Psoas muscle (tissue), 8 donors: Measurements from ENCODE around the gene STEAP1B. TPM values are rescaled to one million over a fixed set of nuclear protein-coding genes. Genes with fewer than 3 reads are reported as not detected.
"Not testable (repeated sequence)": the region's sequence is repeated elsewhere in the genome, so short reads cannot be mapped to it uniquely, and the experiment has no call there.

Source experiments
- ATAC-seq, 4 donors: fragments of 200-7000 bp; cut with Tn5 transposase; one replicate each; pipeline ENCODE4 v1.9.1; 2020; ENCODE audit warnings: moderate library complexity in 3 of 4, mild to moderate bottlenecking in 2 of 4
- DNase-seq, 2 donors: peaks; one replicate each; pipeline ENCODE4 v3.0.0-alpha.2; 2020
- H3K27ac ChIP-seq: fragments of 200-600 bp; one replicate; pipeline ENCODE4 v1.8.0; 2022
- H3K27me3 ChIP-seq, 3 donors: fragments of 200-600 bp in 1 of 3; one replicate each; pipeline versions ENCODE4 v1.6.1 to v1.8.0; 2013 to 2022; ENCODE audit warnings: low read length in 2 of 3, mild to moderate bottlenecking in 2 of 3, moderate library complexity in 1 of 3; ENCODE audit not compliant: insufficient read depth in 3 of 3
- H3K36me3 ChIP-seq, 2 donors: fragments of 200-600 bp in 1 of 2; one replicate each; pipeline versions ENCODE4 v1.6.1 to v1.8.0; 2013 to 2022; ENCODE audit warnings: low read depth in 1 of 2, mild to moderate bottlenecking in 1 of 2, moderate library complexity in 1 of 2; ENCODE audit not compliant: insufficient read depth in 1 of 2
- H3K4me1 ChIP-seq: fragments of 200-600 bp; one replicate; pipeline ENCODE4 v1.8.0; 2022
- H3K4me3 ChIP-seq: fragments of 200-600 bp; one replicate; pipeline ENCODE4 v1.8.0; 2022; ENCODE audit warnings: mild to moderate bottlenecking
- H3K9me3 ChIP-seq: fragments of 200-600 bp; one replicate; pipeline ENCODE4 v1.8.0; 2022
- CTCF ChIP-seq: fragments of 200-600 bp; IDR thresholded peaks from one replicate; pipeline ENCODE4 v1.8.0; 2022; ENCODE audit warnings: antibody characterized with exemption
- WGBS, 3 donors: extraction: QIAGEN DNeasy Blood & Tissue Kit; methylation state at CpG; one replicate each; pipeline versions ENCODE4 v1.1.6 to v1.1.7; 2013; 5-methylcytosine and 5-hydroxymethylcytosine counted together
- intact Hi-C, 2 donors: fragments of 100-400 bp; cut with DNase I; formaldehyde crosslinking; loops; one replicate each; pipeline versions ENCODE4 v1.11.0 to v1.14.2; 2022
- polyA plus RNA-seq, 3 donors: library from polyadenylated mRNA; stranded (reverse); fragments of 200-250 nt; gene quantifications; one replicate each; pipeline ENCODE4 v1.2.3, GENCODE V29; 2013
- total RNA-seq, 4 donors: library from RNA; stranded (reverse); fragmentation: NEBNext Ultra II Directional in 2 of 4; extraction: Animal tissue kit (Norgen Biotek cat#: 25700) in 2 of 4; gene quantifications; one replicate each; pipeline versions ENCODE4 v1.2.1 to v1.2.4, GENCODE V29; 2021 to 2023
- donor health status: healthy with polysubstance abuse.
- donor health status: DM: no; HTN: no; CAD: no; lungs with moderate emphysema.
- donor health status: Bipolar disorder and iron deficiency.
- donor health status: healthy.
- donor health status: DM: yes; HTN: yes; CAD: no.
- donor health status: DM: no; HTN: no; CAD: no.
- donor health status: DM: no; HTN: no; CAD: no.
- donor health status: DM: yes; HTN: yes; CAD: no.

Gene STEAP1B
- total and polyA plus RNA-seq, 7 donors: 0.24 to 1.6 (median 0.91) TPM

- H3K27me3 ChIP-seq: no peaks in the 10 kb centered on the region
- no peaks in the 10 kb centered on the region for H3K9me3 ChIP-seq
- WGBS, 3 donors: 25 to 33% (median 25%) methylated on average over 4 of the region's 4 CpGs
- H3K36me3 ChIP-seq: no peaks in the 10 kb centered on the region
- H3K27ac ChIP-seq: no peak overlapping the region
- intact Hi-C loops: loop anchor here in 1 of 2 donors (5.0 kb wide), 1 partner anchor 141 kb away; no protein-coding TSS in a partner anchor
- no peak for TF ChIP-seq CTCF
- no peak overlapping the region for H3K4me3 ChIP-seq
- ATAC-seq (no peak), DNase-seq (no peak)
- H3K4me1 ChIP-seq: peaks cover 12% of the 10 kb centered on the region
Measured at GRCh38 chr7:22452960-22453558, 46.9 kb downstream of the STEAP1B start.

- 24 to 29% (median 24%) methylated on average over 19 of the region's 19 CpGs for WGBS, 3 donors
- Histone ChIP-seq H3K4me3 (peak overlapping the region; percentile 50), H3K27ac (no peak overlapping the region), H3K4me1 (peaks cover 6% of the 10 kb centered on the region), H3K27me3 (no peaks in the 10 kb centered on the region), H3K36me3 (no peaks in the 10 kb centered on the region), H3K9me3 (no peaks in the 10 kb centered on the region)
- DNase-seq: peak; percentile 35 to 66
- intact Hi-C loops: loop anchor here in 1 of 2 donors (5.0 kb wide), 1 partner anchor 140 kb away; no protein-coding TSS in a partner anchor
- peak; percentile 61 for TF ChIP-seq CTCF
- ATAC-seq: peak; percentile 57 to 86 (median 69)
Measured at GRCh38 chr7:22452142-22452959, 47.6 kb downstream of the STEAP1B start.

- intact Hi-C loops: loop anchor here in 1 of 2 donors (5.0 kb wide), 1 partner anchor 138 kb away; no protein-coding TSS in a partner anchor
- H3K36me3 ChIP-seq, ATAC-seq: not testable (repeated sequence)
Measured at GRCh38 chr7:22450013-22450412, 50.0 kb downstream of the STEAP1B start.

GRCh38 chr7:22447762-22448161 is 52.2 kb downstream of the STEAP1B start:
- H3K9me3 ChIP-seq: no peaks in the 10 kb centered on the region
- WGBS, 3 donors: 86 to 95% (median 92%) methylated on average over 3 of the region's 3 CpGs
- no peak overlapping the region for H3K27ac ChIP-seq
- DNase-seq (no peak), ATAC-seq (no peak)
- H3K4me1 ChIP-seq: peaks cover 28% of the 10 kb centered on the region
- TF ChIP-seq CTCF: no peak
- intact Hi-C loops: no loop called here
- no peaks in the 10 kb centered on the region for H3K27me3 ChIP-seq
- H3K4me3 ChIP-seq: no peak overlapping the region
- H3K36me3 ChIP-seq: no peaks in the 10 kb centered on the region

More at GRCh38 chr7:22450013-22450412, 50.0 kb downstream of the STEAP1B start:
- not testable (repeated sequence) for H3K27ac ChIP-seq, H3K27me3 ChIP-seq, DNase-seq, H3K9me3 ChIP-seq, H3K4me3 ChIP-seq
- H3K4me1 ChIP-seq: peaks cover 17% of the 10 kb centered on the region

- no peak overlapping the region for H3K27ac ChIP-seq
- ATAC-seq: no peak
Measured at GRCh38 chr7:22447008-22447407, 53.0 kb downstream of the STEAP1B start.

More at GRCh38 chr7:22447008-22447407, 53.0 kb downstream of the STEAP1B start:
- Histone ChIP-seq H3K4me3 (no peak overlapping the region), H3K4me1 (peaks cover 25% of the 10 kb centered on the region), H3K9me3 (no peaks in the 10 kb centered on the region), H3K27me3 (no peaks in the 10 kb centered on the region), H3K36me3 (no peaks in the 10 kb centered on the region)
- DNase-seq: no peak
- intact Hi-C loops: no loop called here
- TF ChIP-seq CTCF: no peak
